Ramos (cell line): ENCODE measurements around the gene PLEKHN1.

ENCODE experiments used
- in situ Hi-C: fragments of 300-500 bp; cut with MboI; formaldehyde crosslinking; loops from one replicate; pipeline ENCODE4 v1.14.3; 2022; ENCODE audit warnings: low sequenced_read_pairs; ENCODE audit not compliant: unreplicated experiment

Gene PLEKHN1

DNA sequence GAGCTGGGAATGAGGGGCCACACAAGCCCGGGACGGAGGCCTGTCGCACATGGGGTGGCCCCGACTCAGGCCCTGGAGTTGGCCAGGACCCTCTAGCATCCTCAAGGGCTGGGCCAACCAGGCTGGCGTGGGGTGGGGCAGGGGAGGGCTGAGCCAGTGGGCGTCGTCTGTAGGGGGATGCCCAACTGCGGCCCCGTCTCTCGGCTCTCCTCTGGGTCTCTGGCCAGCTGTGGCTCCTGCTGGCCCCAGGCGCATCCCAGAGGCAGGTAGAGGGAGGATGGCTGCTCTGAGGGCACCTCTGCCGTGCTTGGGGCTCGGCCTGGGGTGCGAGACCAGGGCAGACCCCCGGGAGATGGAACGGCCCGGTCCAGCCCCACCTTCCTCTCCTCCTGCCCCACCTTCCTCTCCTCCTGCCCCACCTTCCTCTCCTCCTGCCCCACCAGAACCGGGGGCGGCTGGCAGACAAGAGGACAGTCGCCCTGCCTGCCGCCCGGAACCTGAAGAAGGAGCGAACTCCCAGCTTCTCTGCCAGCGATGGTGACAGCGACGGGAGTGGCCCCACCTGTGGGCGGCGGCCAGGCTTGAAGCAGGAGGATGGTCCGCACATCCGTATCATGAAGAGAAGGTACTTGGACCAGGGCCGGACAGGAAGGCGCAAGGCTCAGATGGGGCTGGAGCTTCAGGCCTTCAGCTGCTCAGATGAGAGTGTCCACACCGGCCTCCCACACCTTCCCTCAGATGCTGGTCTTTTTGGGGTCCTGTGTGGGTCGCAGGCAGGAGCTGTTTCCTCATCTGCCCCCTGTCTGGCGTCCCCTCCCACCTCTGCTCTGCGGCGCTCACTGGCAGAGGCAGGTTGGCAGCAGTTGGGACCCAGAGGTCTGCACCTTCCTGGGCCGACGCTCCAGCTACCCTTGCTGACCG is 36.3 kb upstream of the PLEKHN1 start:
- in situ Hi-C loops: no loop called here

DNA sequence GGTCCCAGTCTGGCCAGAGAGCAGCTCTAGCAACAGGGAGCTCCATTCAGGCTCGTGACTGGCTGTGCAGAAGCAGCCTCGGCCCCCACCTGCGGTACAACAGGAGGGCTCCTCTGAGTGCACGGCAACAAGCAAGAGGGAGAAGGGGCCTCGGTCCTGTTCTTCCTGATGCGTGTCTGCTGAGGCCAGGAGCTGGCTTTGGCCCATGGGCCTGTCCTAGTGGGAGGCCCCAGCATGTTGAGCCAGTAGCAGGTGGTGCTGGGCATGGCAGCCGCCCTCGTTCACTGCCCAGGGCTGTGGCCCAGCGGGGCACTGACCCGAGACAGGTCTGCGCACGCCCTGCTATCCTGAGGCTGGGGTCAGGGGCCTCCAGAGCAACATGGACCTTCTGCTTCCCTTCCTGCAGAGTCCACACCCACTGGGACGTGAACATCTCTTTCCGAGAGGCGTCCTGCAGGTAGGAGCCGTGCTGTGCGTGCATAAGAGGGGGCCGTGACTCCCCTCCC is 35.6 kb upstream of the PLEKHN1 start:
- in situ Hi-C loops: no loop called here

DNA sequence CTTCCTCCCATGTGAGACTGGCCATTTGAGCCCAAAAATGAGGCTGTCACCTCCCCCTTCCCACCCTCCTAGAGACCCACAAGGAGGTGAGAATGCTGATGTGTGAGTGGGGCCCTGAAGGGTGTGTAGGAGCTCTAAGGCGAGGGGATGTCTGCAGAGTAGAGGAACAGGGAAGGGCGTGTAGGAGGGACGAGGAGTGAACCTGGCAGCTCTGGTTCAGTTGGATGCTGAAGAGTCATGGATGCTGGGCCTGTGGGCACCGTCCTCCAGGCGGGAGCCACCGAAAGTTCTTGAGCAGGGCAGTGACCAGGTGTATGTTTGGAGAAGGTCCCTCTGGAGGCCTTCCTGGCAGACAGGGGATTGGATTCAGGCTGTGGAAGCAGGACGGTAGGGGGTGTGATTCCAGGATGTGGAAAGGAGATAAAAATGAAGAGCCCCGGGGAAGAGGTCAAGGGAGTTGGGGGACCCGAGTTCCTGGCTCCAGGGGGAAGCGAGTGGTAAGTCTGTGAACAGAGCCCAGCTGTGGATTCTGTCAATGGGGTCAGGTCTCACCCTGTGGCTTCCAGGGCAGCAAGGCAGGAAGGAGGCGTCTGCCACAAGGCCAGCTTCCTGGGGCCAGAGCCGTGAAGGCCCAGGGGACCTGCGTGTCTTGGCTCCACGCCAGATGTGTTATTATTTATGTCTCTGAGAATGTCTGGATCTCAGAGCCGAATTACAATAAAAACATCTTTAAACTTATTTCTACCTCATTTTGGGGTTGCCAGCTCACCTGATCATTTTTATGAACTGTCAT is 34.7 kb upstream of the PLEKHN1 start:
- in situ Hi-C loops: no loop called here

DNA sequence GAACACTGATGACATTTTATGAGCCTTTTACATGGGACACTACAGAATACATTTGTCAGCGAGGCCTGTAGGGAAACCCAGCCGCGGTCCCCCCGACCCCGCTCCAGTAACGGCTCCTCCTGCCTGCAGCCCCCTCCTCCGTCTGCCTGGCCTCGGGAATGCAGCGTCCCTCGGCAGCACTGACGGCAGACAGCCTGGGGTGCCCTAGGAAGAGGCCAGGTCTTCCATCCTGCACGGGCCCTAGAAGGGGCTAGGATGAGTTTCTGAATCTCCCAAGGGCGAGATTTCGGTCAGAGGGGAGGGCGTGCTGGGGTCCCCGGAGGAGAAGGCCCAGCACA is 34.1 kb upstream of the PLEKHN1 start:
- in situ Hi-C loops: no loop called here

DNA sequence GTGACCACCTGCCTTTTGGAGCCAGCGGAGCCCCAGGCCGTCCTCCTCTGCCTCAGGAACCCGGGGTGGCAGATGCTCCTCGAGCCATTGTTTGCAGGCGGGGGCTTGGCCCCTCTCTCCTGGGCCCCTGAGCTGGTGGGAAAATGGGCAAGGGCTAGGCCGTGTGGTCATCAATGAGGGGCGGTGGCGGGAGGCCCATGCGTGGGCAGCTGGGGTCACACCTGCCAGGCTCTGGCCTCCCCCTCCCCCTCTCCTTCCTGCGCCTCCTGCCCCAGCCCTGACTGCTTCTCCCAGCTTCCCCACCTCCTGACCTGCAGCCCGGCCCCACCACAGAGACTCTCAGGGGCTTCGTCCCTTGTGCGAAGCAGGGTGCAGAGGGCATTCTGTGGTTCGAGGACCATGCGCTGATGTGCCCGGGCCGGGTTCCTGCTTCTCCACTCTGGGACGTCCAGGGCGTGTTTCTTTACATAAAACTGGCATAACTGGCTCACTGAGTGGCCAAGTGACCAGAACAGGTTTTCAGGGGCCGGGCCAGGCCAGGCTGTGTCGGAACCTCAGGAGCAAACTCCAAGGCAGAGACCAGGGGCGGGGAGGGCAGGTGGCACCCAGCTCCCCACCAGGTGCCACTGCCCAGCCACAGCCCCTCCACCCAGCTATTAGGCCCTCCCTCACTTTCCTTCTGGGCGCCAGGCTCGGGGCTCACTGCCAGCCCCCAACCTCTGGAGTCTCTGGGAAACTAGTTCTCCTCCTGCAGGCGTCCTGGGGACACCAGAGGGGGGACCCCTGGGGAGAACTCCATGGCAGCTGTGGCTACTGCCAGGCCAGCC is 33.3 kb upstream of the PLEKHN1 start:
- in situ Hi-C loops: no loop called here

DNA sequence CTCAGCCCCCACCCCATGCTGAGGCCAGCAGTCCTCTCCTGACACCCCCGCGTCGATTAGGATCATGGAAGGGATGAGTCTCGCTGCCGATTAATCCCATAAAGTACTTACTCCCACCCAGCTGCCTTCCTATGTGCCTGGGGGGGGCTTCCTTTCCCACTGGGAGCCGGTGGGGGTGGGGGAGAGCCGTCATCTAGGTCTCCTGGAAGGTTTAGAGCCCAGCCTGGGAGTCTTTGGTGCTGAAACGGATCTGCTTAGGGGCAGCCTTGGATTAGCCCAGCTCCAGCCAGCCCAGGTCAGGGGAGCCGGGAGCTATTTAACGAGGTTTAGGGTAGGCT is 32.7 kb upstream of the PLEKHN1 start:
- in situ Hi-C loops: no loop called here

DNA sequence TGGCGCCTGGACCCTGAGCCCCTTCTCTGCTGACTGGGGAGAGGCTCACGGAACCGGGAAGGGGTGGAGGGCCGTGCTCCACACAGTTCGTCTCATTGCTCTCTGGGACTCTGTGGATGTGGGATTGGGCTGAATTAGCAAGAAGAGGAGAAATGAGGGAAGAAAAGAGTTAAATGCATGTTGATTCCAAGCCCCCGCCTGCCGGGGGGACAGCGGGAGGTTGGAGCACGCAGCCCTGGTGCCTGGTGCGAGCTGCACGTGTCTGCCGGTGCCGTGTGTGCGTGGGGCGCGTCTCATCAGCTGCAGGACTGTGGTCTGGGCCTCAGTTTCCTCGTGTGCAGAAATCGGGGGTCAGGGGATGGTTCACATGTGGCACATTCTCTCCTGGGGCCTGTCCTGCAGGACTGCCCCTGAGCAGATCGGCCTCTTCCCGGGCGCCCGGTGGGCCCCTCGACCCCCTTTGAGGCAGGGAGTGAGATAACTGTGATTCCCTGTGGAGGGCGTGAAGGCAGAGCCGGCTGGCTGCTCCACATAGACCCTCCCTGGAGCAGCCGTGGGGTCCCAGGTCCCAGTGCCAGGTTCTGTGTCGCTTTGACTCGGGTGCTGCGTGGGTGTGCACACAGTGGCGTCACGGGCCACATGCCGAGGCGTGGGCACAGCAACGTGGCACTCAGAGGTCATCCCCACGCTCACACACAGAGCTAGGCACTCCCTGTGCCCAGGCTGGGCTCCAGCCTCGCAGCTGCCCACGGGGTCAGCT is 31.1 kb upstream of the PLEKHN1 start:
- in situ Hi-C loops: no loop called here

DNA sequence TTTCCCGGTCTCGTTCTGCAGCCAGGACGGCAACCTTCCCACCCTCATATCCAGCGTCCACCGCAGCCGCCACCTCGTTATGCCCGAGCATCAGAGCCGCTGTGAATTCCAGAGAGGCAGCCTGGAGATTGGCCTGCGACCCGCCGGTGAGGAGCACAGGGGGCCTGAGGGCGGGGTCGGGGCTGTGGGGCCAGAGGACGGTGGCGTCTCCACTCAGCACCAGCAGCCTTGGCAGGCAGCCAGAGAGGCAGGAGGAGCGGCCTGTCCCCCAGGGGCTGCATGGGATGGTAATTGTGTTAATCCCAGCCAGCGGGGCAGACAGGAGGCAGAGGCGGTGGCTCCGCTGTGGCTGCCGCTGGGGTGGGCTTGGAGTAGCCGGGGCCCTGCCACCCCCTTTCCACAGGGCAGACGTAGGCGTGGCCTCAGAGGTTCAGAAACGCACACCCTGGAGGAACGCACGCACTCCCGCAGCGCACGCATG is 30.5 kb upstream of the PLEKHN1 start:
- in situ Hi-C loops: no loop called here

DNA sequence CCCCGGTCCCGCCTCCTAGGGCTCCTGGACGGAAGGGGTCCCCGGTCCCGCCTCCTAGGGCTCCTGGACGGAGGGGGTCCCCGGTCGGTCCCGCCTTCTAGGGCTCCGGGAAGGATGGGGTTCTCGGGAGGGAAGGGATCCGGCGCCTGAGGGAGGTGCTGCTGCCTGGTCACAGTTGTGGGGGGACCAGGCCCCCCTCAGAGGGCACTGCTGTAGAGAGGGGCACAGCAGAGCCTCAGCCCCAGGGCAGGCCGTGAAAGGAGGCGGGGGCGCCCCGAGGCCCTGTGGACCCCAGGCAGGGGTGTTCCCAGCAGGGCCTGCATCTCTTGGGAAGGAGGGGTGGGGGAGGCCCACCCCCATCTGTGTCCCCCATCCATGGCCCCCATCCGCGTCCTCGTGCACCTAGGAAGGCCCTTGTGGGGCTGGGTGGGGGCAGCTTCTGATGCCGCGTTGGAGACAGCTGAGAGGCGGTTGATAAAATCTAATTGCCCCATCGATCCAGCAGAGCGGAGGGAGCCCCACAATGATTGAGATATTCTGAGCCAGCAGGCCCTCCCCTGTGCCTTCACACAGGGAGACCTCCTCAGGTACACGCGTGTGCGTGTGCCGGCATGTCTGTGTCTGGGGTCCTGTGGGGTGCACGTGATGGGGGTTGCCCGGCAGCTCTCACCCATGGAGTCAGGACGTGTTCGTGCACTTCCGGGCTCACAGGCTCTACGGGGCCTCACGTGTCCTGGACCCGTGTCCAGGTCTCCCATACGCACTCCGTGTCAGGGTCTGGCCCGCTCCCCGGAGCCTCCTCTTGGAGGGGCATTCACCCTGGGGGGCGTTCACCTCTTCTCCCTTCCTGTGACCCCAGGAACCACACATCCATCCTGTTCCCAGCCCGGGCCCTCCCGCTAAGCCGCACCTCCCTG is 29.7 kb upstream of the PLEKHN1 start:
- in situ Hi-C loops: no loop called here

DNA sequence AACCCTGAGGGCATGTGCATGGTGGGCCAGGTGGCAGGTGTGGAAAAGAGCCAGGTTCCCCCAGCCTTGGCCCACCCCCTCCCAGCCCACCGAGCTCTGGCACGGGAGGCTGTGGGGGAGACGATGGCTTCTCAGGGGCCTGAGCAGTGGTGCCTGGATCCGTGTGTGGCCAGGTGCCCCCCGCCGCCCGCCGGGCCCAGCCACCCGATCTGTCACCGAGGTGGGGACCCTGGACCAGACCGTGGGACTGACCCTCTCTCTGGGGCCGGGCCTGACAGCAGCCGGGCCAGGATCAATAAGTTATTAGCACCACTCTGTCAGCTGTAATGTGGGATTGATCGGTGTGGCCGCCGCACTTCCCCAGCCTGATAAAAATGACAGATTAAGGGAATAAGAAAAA is 28.8 kb upstream of the PLEKHN1 start:
- in situ Hi-C loops: no loop called here

DNA sequence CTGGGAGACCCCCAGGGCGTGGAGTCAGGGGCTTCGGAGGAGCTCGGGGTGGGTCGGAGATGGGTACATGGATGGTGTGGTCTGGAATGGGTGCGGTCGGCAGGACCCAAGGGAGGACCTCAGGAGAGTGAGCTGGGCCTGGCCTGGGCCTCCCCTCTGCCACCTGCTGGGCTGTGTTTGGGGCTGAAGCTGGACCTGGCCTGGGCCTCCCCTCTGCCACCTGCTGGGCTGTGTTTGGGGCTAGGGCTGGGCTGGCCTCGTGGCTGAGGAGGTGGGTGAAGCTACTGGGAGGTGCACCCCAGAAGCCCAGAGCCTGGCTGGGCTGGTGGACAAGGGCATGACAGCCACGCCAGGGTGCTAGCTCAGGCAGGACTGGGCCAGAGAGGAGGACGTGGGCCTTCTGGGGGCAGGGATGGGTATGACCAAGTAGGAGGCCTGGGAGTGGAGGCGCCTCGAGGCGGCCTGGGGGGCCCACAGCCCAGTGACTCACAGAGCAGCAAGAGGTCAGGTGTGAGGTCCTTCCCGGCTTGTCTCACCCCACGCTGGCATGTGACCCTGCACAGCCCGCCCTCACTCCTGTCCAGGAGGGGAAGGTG is 28.1 kb upstream of the PLEKHN1 start:
- in situ Hi-C loops: no loop called here

DNA sequence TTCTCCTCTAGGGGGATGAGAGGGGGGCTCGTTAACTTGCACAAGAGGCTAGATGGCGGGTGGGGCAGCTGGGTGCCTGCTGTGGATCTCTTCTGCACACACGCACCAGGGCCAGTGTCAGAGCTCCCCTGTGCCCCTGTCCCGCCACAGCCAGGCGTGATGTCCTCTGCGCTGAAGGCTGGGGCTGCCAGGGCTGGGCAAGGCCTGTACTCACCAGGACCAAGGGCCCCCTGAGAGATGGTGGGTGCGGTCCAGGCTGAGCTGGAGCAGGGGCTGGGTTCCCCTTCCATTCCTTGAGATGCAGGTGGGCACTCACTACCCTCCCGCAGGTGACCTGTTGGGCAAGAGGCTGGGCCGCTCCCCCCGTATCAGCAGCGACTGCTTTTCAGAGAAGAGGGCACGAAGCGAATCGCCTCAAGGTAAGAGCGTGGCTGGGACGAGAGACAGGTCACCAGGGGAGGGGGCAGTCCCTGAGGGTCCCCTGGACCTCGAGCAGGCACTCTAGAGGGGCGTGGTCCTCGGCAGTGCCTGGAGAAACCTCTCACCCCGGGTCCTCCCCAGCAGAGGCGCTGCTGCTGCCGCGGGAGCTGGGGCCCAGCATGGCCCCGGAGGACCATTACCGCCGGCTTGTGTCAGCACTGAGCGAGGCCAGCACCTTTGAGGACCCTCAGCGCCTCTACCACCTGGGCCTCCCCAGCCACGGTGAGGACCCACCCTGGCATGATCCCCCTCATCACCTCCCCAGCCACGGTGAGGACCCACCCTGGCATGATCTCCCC is 27.4 kb upstream of the PLEKHN1 start:
- in situ Hi-C loops: no loop called here

DNA sequence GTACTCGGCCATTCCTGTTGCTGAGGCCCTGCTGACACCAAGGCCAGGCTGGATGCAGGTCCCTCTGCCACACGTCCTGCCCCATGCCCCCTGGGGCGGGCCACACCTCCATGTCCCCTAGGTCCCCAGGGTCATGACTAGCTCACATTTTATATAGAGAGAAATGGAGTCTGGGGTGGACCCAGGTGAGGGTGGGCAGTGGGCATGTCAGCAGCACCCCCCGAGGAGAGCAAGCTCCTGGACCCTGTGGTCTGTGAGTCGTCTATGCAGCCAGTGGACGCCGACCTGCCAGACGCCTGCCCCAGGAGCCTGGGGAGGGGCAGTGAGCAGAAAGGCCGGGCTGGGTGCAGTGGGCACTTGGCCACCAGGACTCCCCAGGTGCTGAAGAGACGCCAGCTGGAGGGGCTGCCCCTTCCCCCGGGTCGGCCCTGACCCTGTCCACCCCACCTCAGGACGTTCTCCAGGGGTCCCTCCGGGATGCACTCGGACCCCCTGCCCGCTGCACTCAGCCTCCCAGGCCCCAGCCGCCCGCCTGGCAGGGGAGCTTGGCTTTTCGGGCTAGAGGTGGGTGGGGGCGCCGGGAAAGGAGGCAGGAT is 26.7 kb upstream of the PLEKHN1 start:
- in situ Hi-C loops: no loop called here

DNA sequence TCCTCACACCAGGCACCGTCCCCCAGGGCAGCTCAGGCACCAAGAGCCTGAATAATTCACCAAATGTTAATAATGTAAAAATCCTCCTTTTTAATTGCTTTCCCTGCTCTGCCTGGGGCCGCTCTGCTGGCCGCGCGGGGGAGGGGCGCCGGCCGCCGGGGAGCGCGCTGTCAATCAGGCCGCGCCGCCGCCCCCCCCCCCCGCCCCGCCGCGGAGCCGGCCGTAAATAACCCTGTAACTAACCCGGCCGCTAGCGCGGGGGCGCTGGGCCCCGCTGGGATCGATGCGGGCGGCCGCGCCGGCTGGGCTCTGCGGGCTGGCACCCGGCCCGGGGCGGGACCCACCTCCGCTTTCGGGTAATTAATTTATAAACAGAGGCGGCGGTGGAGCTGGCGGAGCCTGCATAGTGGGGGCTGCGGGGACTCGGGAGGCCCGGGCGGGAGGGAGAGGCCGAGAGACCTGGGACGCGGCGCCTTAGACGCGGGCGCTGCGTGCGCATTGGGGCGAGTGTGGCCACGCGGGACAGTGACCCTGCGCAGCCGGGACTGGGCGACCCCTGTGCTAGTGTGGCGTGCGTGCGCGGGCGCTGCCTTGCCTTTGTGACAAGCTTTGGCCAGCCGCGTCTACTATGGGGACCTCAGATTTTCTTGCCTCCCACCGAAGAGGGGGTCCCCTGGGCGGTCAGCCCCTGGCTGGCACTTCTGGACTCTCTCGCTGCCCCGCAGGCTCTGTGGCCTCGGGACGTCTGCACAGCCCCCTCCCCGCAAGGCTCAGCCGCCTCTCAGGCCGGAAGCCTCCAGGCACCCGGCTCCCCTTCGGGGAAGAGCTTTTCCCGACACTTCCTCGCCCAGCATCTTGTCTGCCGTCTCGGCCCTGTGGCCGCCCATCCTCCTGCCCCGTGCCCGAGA is 25.9 kb upstream of the PLEKHN1 start:
- in situ Hi-C loops: no loop called here

DNA sequence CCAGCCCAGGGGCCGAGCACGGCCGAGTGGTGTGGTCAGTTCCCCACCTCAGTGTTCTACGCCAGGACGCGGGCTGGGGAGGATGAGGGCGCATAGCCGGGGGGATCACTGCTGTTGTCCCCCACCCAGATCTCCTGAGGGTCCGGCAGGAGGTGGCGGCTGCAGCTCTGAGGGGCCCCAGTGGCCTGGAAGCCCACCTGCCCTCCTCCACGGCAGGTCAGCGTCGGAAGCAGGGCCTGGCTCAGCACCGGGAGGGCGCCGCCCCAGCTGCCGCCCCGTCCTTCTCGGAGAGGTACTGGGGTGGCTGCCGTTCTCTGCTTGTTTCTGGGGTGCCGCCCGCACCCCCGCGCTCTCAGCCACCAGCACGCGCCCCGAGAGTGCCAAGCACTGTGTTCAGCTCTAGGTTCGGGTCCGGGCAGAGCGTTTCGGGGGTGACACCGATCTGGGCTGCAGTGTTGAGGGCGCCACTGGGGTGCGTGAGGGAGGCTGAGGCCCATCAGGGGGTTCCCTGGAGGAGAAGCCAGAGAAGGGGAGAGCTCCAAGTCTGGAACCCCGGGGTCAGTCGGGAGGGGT is 25.2 kb upstream of the PLEKHN1 start:
- in situ Hi-C loops: no loop called here
